Measurements from ENCODE around the gene GNA14. TPM values are rescaled to one million over a fixed set of nuclear protein-coding genes. Genes with fewer than 3 reads are reported as not detected.

Gene GNA14
- total RNA-seq, 2 donors from 2014 or later, result 1.6 to 5.3 TPM

DNA sequence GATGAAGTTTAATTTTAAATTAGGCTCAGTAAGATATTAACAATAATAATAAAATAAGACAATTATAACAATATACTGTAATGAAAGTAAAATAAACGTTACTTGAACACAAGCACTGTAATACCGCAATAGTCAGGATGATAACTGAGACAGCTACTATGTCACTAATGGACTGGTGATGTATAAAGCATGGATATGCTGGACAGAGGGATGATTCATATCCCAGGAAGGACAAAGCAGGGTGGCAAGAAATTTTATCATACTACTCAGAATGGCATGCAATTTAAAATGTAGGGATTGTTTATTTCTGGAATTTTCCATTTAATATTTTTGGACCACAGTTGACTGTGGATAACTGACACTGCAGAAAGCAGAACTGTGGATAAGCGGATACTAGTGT, 273.9 kb downstream of the GNA14 start:
- WGBS, 2 donors, result 95 to 96% methylated on average over 3 of the region's 3 CpGs
- DNase-seq, result no peak
- intact Hi-C loops (cut with DNase I), result no loop called here
- Histone ChIP-seq H3K4me1 (no peaks in the 10 kb centered on the region), H3K36me3 (replicated peaks in 1 of 2; ENCODE audit: insufficient read depth in 1 of 2, low read depth in 2 of 2) (peaks cover 0 to 3% of the 10 kb centered on the region in 2 donors), H3K4me3 (no peak overlapping the region), H3K9me3 (no peaks in the 10 kb centered on the region), H3K27me3 (no peaks in the 10 kb centered on the region), H3K27ac (no peak overlapping the region)
- TF ChIP-seq, protein P1, sequence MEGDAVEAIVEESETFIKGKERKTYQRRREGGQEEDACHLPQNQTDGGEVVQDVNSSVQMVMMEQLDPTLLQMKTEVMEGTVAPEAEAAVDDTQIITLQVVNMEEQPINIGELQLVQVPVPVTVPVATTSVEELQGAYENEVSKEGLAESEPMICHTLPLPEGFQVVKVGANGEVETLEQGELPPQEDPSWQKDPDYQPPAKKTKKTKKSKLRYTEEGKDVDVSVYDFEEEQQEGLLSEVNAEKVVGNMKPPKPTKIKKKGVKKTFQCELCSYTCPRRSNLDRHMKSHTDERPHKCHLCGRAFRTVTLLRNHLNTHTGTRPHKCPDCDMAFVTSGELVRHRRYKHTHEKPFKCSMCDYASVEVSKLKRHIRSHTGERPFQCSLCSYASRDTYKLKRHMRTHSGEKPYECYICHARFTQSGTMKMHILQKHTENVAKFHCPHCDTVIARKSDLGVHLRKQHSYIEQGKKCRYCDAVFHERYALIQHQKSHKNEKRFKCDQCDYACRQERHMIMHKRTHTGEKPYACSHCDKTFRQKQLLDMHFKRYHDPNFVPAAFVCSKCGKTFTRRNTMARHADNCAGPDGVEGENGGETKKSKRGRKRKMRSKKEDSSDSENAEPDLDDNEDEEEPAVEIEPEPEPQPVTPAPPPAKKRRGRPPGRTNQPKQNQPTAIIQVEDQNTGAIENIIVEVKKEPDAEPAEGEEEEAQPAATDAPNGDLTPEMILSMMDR (IDR thresholded peaks at IDR 0.05), result no peak
- TF ChIP-seq POLR2A (IDR thresholded peaks at IDR 0.05), result no peak
- no peak for ATAC-seq

Small RNA genes within 50 kb of the gene (small RNA-seq; reads per million reads assigned to genes)
- not detected for gene RNU6-1303P
